HCT116 (cell line): Measurements from ENCODE around the gene EEFSEC.

ENCODE experiments used
- ATF3 ChIP-seq: IDR thresholded peaks from 2 replicates; pipeline ENCODE4 v1.6.1; 2012
- CTCF ChIP-seq, 3 experiments: fragments of 200-600 bp in 1 of 3; sonication (generic) in 1 of 3; IDR thresholded peaks in 2 of 3; conservative IDR thresholded peaks in 1 of 3; 2 replicates each; pipeline ENCODE4 v1.5.1; 2012 to 2017; ENCODE audit warnings: low read depth in 2 of 3, low read length in 2 of 3, antibody characterized with exemption in 1 of 3, borderline replicate concordance in 1 of 3, control low read depth in 1 of 3, mild to moderate bottlenecking in 1 of 3, mixed read lengths in 1 of 3, mixed run types in 1 of 3, moderate library complexity in 1 of 3; ENCODE audit not compliant: insufficient read depth in 1 of 3
- ELF1 ChIP-seq: IDR thresholded peaks from 2 replicates; pipeline ENCODE4 v1.6.1; 2012; ENCODE audit warnings: low read depth, borderline replicate concordance
- EZH2 ChIP-seq: fragments of 200-600 bp; sonication (generic); IDR thresholded peaks from 2 replicates; pipeline ENCODE4 v1.6.1; 2017; ENCODE audit warnings: antibody characterized with exemption, mixed run types
- EZH2phosphoT487 ChIP-seq: fragments of 200-600 bp; IDR thresholded peaks from 2 replicates; pipeline ENCODE4 v1.6.1; 2018; ENCODE audit warnings: antibody characterized with exemption, borderline replicate concordance
- JUND ChIP-seq: IDR thresholded peaks from 2 replicates; pipeline ENCODE4 v1.6.1; 2012
- MAX ChIP-seq: IDR thresholded peaks from 2 replicates; pipeline ENCODE4 v1.6.1; 2012
- POLR2A ChIP-seq: IDR thresholded peaks from 2 replicates; pipeline ENCODE4 v1.7.0; 2011; ENCODE audit warnings: borderline replicate concordance; ENCODE audit not compliant: insufficient read depth, insufficient read length; ENCODE audit errors: extremely low read depth
- POLR2AphosphoS5 ChIP-seq: IDR thresholded peaks from 2 replicates; pipeline ENCODE4 v1.6.1; 2011; ENCODE audit warnings: mild to moderate bottlenecking, low read depth, low read length, moderate library complexity
- REST ChIP-seq: IDR thresholded peaks from 2 replicates; pipeline ENCODE4 v1.6.1; 2012; ENCODE audit warnings: low read depth
- SP1 ChIP-seq: IDR thresholded peaks from 2 replicates; pipeline ENCODE4 v1.6.1; 2012; ENCODE audit warnings: low read depth
- YY1 ChIP-seq: IDR thresholded peaks from 2 replicates; pipeline ENCODE4 v1.6.1; 2011; ENCODE audit warnings: low read length, low read depth, moderate library complexity, mild to moderate bottlenecking; ENCODE audit not compliant: insufficient replicate concordance; ENCODE audit errors: extremely low read depth
- ZNF274 ChIP-seq: fragments of 200-500 bp; sonication (Bioruptor generic); IDR thresholded peaks from 2 replicates; pipeline ENCODE4 v1.6.1; 2014; ENCODE audit warnings: mild to moderate bottlenecking, low read depth, low read length, inconsistent platforms

GRCh38 chr3:128405554-128406277 is 252.4 kb downstream of the EEFSEC start:
- TF ChIP-seq SP1 (no peak), CTCF (IDR thresholded peaks at IDR 0.05 in 2 of 3, conservative IDR thresholded peaks at IDR 0.05 in 1 of 3; ENCODE audit: borderline replicate concordance in 1 of 3, insufficient read depth in 1 of 3, low read depth in 2 of 3, low read length in 2 of 3) (no peak), EZH2 (no peak), MAX (no peak), ELF1 (no peak), REST (no peak), POLR2AphosphoS5 (no peak), YY1 (no peak), POLR2A (no peak), JUND (no peak), ZNF274 (no peak), EZH2phosphoT487 (no peak), ATF3 (no peak)
